Upper lobe of left lung (tissue), 6 donors: ENCODE measurements around the gene SKIC2. TPM values are rescaled to one million over a fixed set of nuclear protein-coding genes. Genes with fewer than 3 reads are reported as not detected.
A peak's percentile ranks its signal among the peaks of the same experiment; 100 is the strongest.

Experiments used
- ATAC-seq, 2 donors: fragments of 200-7000 bp; cut with Tn5 transposase; one replicate each; pipeline ENCODE4 v1.9.1; 2022; ENCODE audit warnings: mild to moderate bottlenecking in 2 of 2, moderate library complexity in 2 of 2; ENCODE audit not compliant: low FRiP score in 2 of 2
- DNase-seq, 2 donors: peaks; one replicate each; pipeline ENCODE4 v3.0.0-alpha.2; 2019 to 2020
- H3K27ac ChIP-seq, 4 donors: fragments of 200-600 bp; sonication (generic); one replicate each; pipeline ENCODE4 v1.5.1; 2016 to 2019
- H3K27me3 ChIP-seq, 4 donors: fragments of 200-600 bp; sonication (generic); one replicate each; pipeline ENCODE4 v1.5.1; 2017 to 2019
- H3K36me3 ChIP-seq, 4 donors: fragments of 200-600 bp; sonication (generic); one replicate each; pipeline ENCODE4 v1.5.1; 2016 to 2019
- H3K4me1 ChIP-seq, 4 donors: fragments of 200-600 bp; sonication (generic); one replicate each; pipeline ENCODE4 v1.5.1; 2018 to 2019
- H3K4me3 ChIP-seq, 4 donors: fragments of 200-600 bp; sonication (generic); one replicate each; pipeline ENCODE4 v1.5.1; 2017 to 2019; ENCODE audit warnings: mild to moderate bottlenecking in 2 of 4, moderate library complexity in 1 of 4
- H3K9me3 ChIP-seq, 4 donors: fragments of 200-600 bp; sonication (generic); one replicate each; pipeline ENCODE4 v1.5.1; 2018 to 2019
- CTCF ChIP-seq, 6 experiments: fragments of 450-650 bp in 4 of 6; fragments of 200-600 bp in 2 of 6; sonication (generic) in 2 of 6; IDR thresholded peaks; one replicate each; pipeline ENCODE4 v1.5.1; 2016 to 2019; ENCODE audit warnings: antibody characterized with exemption in 6 of 6
- EP300 ChIP-seq, 4 donors: sonication (generic); formaldehyde crosslinking; IDR thresholded peaks; one replicate each; pipeline ENCODE4 v1.5.1; 2017; ENCODE audit warnings: antibody characterized with exemption in 4 of 4, control low read depth in 2 of 4
- POLR2A ChIP-seq, 4 donors: fragments of 450-650 bp; IDR thresholded peaks; one replicate each; pipeline ENCODE4 v1.5.1; 2016 to 2017; ENCODE audit warnings: antibody characterized with exemption in 4 of 4, mild to moderate bottlenecking in 2 of 4
- POLR2AphosphoS5 ChIP-seq, 2 donors: sonication (generic); formaldehyde crosslinking; IDR thresholded peaks; one replicate each; pipeline ENCODE4 v1.5.1; 2017; ENCODE audit warnings: antibody characterized with exemption in 2 of 2
- WGBS, 2 donors: methylation state at CpG; one replicate each; pipeline ENCODE4 v1.1.5; 2017 to 2018; 5-methylcytosine and 5-hydroxymethylcytosine counted together
- total RNA-seq, 6 donors: library from RNA; depleted of rRNA in 4 of 6; stranded (reverse); fragments of >200 nt in 4 of 6; gene quantifications; one replicate each; pipeline versions ENCODE4 v1.1.0 to v1.2.1, GENCODE V29; 2016 to 2021
- donor health status: DM: no; HTN: no; CAD: no; lungs with moderate emphysema.
- donor health status: DM: no; HTN: yes; CAD: no; lungs with severe emphysema.

SKIC2 gene
- total RNA-seq, 6 donors from 2014 or later: 27.7 to 172 (median 58.6) TPM

GRCh38 chr6:31948306-31948705 is 10.7 kb upstream of the SKIC2 start:
- no peaks in the 10 kb centered on the region for H3K9me3 ChIP-seq
- peaks cover 0 to 45% (median 34%) of the 10 kb centered on the region in 4 donors for H3K36me3 ChIP-seq
- no peak for TF ChIP-seq POLR2AphosphoS5 (IDR thresholded peaks at IDR 0.05)
- TF ChIP-seq POLR2A (IDR thresholded peaks at IDR 0.05): no peak
- no peak for TF ChIP-seq CTCF (IDR thresholded peaks at IDR 0.05)
- TF ChIP-seq EP300 (IDR thresholded peaks at IDR 0.05): no peak
- WGBS, 2 donors: 82 to 83% methylated on average over 5 of the region's 5 CpGs
- no peak for DNase-seq
- H3K27ac ChIP-seq: peak overlapping the region in 1 of 4 donors; percentile 37
- H3K27me3 ChIP-seq: no peaks in the 10 kb centered on the region
- no peak for ATAC-seq
- peaks cover 17 to 28% (median 23%) of the 10 kb centered on the region in 4 donors for H3K4me1 ChIP-seq
- H3K4me3 ChIP-seq: no peak overlapping the region

- DNase-seq: no peak
- no peak for TF ChIP-seq CTCF (IDR thresholded peaks at IDR 0.05)
- TF ChIP-seq EP300 (IDR thresholded peaks at IDR 0.05): no peak
- no peak for TF ChIP-seq POLR2AphosphoS5 (IDR thresholded peaks at IDR 0.05)
- no peak for TF ChIP-seq POLR2A (IDR thresholded peaks at IDR 0.05)
- Histone ChIP-seq H3K4me3 (no peak overlapping the region), H3K9me3 (no peaks in the 10 kb centered on the region), H3K4me1 (peaks cover 17 to 28% (median 23%) of the 10 kb centered on the region in 4 donors), H3K36me3 (peaks cover 5 to 47% (median 37%) of the 10 kb centered on the region in 4 donors), H3K27me3 (no peaks in the 10 kb centered on the region), H3K27ac (peak overlapping the region in 1 of 4 donors; percentile 5)
- WGBS, 2 donors: 87 to 91% methylated on average over 6 of the region's 6 CpGs
- ATAC-seq: peak in 1 of 2 donors; percentile 63
Observed at GRCh38 chr6:31948753-31949413, 10.1 kb upstream of the SKIC2 start.

GRCh38 chr6:31949926-31950548 is 8.9 kb upstream of the SKIC2 start:
- Histone ChIP-seq H3K9me3 (no peaks in the 10 kb centered on the region), H3K27ac (peak overlapping the region in 1 of 4 donors; percentile 7), H3K36me3 (peaks cover 10 to 53% (median 45%) of the 10 kb centered on the region in 4 donors), H3K27me3 (no peaks in the 10 kb centered on the region), H3K4me1 (peaks cover 14 to 23% (median 18%) of the 10 kb centered on the region in 4 donors), H3K4me3 (no peak overlapping the region)
- WGBS, 2 donors: 92 to 93% methylated on average over 7 of the region's 7 CpGs
- no peak for TF ChIP-seq EP300 (IDR thresholded peaks at IDR 0.05)
- no peak for TF ChIP-seq POLR2A (IDR thresholded peaks at IDR 0.05)
- TF ChIP-seq POLR2AphosphoS5 (IDR thresholded peaks at IDR 0.05): no peak
- no peak for TF ChIP-seq CTCF (IDR thresholded peaks at IDR 0.05)
- ATAC-seq: no peak
- no peak for DNase-seq

GRCh38 chr6:31952140-31952805 is 6.7 kb upstream of the SKIC2 start:
- H3K4me1 ChIP-seq: peaks cover 0 to 4% (median 1%) of the 10 kb centered on the region in 4 donors
- DNase-seq: peak in 1 of 2 donors; percentile 64
- TF ChIP-seq CTCF (IDR thresholded peaks at IDR 0.05) (peak; percentile 62 to 71 (median 68)), EP300 (IDR thresholded peaks at IDR 0.05) (no peak), POLR2A (IDR thresholded peaks at IDR 0.05) (no peak), POLR2AphosphoS5 (IDR thresholded peaks at IDR 0.05) (no peak)
- H3K36me3 ChIP-seq: peaks cover 21 to 76% (median 60%) of the 10 kb centered on the region in 4 donors
- ATAC-seq: peak; percentile 67 to 77
- 57 to 58% methylated on average over 5 of the region's 5 CpGs for WGBS, 2 donors
- H3K27me3 ChIP-seq: no peaks in the 10 kb centered on the region
- peak overlapping the region in 3 of 4 donors; percentile 22 to 64 (median 49) for H3K27ac ChIP-seq
- no peaks in the 10 kb centered on the region for H3K9me3 ChIP-seq
- no peak overlapping the region for H3K4me3 ChIP-seq
